ENCODE data around the gene GINM1.

GINM1 gene, protein sequence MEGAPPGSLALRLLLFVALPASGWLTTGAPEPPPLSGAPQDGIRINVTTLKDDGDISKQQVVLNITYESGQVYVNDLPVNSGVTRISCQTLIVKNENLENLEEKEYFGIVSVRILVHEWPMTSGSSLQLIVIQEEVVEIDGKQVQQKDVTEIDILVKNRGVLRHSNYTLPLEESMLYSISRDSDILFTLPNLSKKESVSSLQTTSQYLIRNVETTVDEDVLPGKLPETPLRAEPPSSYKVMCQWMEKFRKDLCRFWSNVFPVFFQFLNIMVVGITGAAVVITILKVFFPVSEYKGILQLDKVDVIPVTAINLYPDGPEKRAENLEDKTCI

DNA sequence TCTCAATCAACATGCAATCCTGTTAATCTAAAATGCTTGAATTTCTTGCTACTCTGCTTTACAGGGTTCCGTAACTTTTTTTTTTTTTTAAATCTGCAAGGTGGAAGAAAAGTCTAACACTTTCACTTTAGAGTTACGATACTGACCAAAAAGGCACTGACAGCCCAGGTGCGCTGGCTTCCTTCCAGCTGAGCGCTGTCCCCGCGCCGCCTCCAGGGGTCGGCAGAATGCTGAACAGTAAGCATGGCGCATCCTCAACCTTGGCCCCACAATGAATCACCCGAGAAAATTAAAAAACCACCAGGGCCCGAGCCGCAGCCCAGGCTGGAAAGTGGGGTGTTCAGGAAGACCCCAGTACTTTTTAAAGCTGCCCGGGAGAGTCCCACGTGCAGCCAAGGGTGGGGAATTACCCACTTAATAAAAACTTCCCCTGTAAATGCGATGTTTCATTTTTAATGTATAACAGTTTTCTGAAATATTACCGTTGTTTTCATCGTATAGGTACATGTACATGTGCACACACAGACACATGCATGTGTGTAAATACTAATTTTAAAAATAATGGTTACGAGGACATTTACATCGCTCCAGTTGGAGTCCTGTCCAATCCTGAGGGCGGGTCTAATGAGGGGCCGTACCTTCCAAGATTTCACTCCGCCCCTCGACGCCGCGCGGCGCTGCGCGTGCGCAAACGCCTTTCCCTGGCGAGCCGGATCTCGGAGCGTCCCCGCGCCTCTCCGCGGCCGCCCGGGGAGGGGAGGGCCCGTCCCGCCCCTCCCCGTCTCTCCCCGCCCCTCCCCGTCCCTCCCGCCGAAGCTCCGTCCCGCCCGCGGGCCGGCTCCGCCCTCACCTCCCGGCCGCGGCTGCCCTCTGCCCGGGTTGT lies at the start of gene GINM1:
TSS of gene GINM1 (plus strand) at position 849 of the 883 bp plus-strand sequence. CDS start 40 bp downstream, outside the sequence.
- Histone ChIP-seq H3K4me1 (ENCODE audit: insufficient read depth, low read length) (no peaks in the 10 kb centered on the region), H3K9ac (ENCODE audit: low read depth, low read length) (peak within 1 kb of the TSS; percentile 88), H3K36me3 (ENCODE audit: insufficient read depth, low read length) (no peaks in the 10 kb centered on the region; the same call in 1 of the 2 replicates), H3K9me3 (ENCODE audit: control insufficient read depth, insufficient read depth, low read length) (no peaks in the 10 kb centered on the region)

DNA sequence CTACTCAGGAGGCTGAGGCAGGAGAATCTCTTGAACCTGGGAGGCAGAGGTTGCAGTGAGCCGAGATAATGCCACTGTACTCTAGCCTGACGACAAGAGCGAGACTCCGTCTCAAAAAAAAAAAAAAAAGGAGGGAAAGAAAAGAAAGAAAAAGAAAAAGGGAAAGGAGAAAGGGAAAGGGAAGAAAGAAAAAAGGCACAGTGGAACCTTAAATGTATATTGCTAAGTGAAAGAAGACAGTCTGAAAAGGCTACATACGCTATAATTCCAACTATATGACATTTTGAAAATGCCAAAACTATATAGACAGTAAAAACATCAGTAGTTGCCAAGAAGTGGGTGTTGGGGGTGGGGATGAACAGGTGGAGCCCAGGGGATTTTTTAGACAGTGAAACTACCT lies 36.5 kb upstream of the GINM1 start:
- Histone ChIP-seq H3K36me3 (ENCODE audit: insufficient read depth, low read length) (no peaks in the 10 kb centered on the region), H3K9me3 (ENCODE audit: control insufficient read depth, insufficient read depth, low read length) (no peaks in the 10 kb centered on the region), H3K9ac (ENCODE audit: low read depth, low read length) (no peak overlapping the region), H3K4me1 (ENCODE audit: insufficient read depth, low read length) (no peaks in the 10 kb centered on the region)

DNA sequence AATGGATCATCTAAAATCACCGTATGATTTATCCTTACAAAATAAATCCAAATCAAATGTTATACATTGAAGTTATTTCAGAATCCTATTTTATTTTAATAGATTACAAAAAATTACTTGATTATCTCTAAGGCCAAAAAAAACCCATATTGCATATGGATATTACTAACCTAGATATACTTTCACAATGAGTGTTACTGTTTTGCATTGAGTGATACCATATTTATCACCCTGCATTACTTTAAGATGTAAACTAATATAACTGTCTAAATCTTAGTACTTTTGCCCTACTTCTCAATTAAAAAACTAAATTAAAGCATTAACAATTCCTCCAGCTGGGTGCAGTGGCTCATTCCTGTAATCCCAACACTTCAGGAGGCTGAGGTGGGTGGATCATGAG lies 31.4 kb upstream of the GINM1 start:
- Histone ChIP-seq H3K36me3 (ENCODE audit: insufficient read depth, low read length) (peaks cover 12% of the 10 kb centered on the region), H3K9me3 (ENCODE audit: control insufficient read depth, insufficient read depth, low read length) (no peaks in the 10 kb centered on the region), H3K4me1 (ENCODE audit: insufficient read depth, low read length) (no peaks in the 10 kb centered on the region), H3K9ac (ENCODE audit: low read depth, low read length) (no peak overlapping the region)

DNA sequence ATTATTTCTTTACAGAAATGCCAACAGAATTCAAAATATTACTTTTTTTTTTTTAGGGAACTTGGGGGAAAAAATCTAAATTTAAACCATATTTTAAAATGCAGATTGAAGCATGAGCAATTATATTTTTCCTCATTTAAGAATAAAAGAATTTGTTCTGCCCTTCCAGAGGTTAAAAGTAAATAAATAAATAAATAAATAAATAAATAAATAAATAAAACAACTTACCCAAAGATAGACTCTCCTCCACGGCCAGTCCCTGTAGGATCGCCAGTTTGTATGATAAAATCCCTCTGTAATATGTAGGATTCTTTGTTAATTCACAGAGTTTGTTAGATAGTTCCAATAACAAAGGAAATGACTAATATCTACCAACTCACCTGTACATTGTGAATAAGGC lies 25.0 kb upstream of the GINM1 start:
- Histone ChIP-seq H3K4me1 (ENCODE audit: insufficient read depth, low read length) (no peaks in the 10 kb centered on the region; the same call in 1 of the 2 replicates), H3K9ac (ENCODE audit: low read depth, low read length) (no peak overlapping the region), H3K36me3 (ENCODE audit: insufficient read depth, low read length) (peaks cover 12% of the 10 kb centered on the region), H3K9me3 (ENCODE audit: control insufficient read depth, insufficient read depth, low read length) (no peaks in the 10 kb centered on the region)

DNA sequence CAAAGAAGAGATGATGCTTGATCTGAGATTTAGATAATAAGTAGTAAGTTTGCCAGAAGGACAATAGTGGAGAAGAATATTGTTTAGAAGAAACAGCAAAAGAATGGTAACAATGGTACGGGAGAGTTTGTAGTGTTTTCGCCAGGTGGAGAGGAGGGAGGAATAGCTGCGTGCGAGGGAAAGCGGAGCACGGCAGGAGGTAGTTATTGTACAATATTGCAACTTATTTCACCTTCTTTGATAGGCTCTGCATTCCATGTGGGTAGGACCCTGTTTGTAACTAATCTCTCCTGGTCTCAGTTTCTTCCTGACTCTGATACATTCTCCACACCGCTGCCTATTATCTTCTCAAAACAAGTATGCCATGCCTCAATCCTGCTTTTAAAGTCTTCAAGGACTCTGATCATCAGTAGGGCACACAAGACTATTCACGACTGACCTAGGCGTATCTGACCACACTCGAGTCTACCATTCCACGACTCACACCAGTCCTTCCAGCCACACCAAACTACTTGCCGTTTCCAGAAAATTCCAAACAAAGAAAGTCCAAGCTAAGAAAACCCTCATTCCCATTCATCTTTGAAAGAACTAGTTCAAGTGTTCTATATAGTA lies 21.4 kb upstream of the GINM1 start:
- H3K4me1 ChIP-seq (ENCODE audit: insufficient read depth, low read length): no peaks in the 10 kb centered on the region; the same call in 1 of the 2 replicates
- H3K36me3 ChIP-seq (ENCODE audit: insufficient read depth, low read length): no peaks in the 10 kb centered on the region
- peak overlapping the region; percentile 100 for H3K9ac ChIP-seq (ENCODE audit: low read depth, low read length)
- H3K9me3 ChIP-seq (ENCODE audit: control insufficient read depth, insufficient read depth, low read length): no peaks in the 10 kb centered on the region

DNA sequence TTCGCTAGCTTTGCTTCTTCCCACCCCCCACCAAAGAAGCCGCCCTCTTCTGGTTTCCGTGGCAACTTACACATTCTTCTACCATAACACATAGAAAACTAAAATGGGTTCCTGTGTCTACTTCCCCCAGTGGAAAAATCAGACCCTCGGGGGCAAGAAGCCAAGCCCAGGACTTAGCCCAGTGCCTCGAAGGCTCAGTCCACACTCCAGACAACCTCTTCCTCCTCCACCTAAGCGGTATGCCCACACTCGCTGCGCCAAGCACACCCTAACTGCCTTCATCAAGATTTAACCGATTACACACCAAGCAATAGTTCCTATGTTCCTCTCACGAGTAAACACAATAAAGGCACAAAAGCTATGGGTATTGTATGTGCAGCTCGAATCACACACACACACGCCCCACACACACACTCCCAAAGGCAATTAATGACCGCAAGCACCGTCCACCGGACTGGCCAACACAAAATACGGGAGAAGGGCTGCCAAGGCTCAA lies 20.9 kb upstream of the GINM1 start:
- Histone ChIP-seq H3K36me3 (ENCODE audit: insufficient read depth, low read length) (no peaks in the 10 kb centered on the region), H3K4me1 (ENCODE audit: insufficient read depth, low read length) (no peaks in the 10 kb centered on the region; the same call in 1 of the 2 replicates), H3K9me3 (ENCODE audit: control insufficient read depth, insufficient read depth, low read length) (no peaks in the 10 kb centered on the region), H3K9ac (ENCODE audit: low read depth, low read length) (peak overlapping the region; percentile 100)

DNA sequence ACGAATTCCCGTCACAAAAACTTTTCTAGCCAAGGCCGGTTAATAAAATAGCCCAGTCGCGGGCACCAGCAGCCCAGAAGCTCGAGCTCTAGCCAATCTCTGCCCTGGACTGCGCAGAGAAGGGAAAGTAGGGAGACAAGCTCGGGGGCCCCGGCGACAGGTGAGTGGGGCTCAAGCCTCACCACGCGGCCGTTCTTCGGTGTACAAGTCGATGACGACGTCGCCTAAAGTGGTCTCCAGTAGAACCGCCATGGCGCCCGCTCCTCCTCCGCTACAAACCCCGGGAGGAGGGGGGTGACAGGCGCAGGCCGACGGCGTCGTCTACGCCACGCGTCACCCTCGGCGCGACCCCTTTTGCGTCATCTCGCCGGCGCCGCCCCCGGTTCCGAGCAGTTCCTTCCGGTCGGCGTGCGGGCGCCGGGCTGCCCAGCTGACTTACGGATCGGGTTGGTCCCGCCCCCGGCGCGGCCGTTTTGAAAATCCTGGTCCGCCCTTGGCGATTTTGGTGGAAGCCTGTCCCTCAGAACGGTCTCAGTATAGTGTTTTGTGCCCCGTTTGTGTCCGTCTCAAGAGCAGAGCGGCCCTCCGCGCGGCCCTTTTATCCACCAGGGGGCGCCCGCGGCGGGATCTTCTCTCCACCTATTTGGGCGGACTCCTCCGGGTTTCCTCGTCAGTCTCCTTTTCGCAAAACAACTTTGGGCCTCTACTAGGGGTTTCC lies 20.3 kb upstream of the GINM1 start, which contains the start of gene PPIL4:
TSS of gene PPIL4 (minus strand) at position 290 of the 718 bp plus-strand sequence. CDS start at position 252, 38 bp downstream.
- Histone ChIP-seq H3K36me3 (ENCODE audit: insufficient read depth, low read length) (no peaks in the 10 kb centered on the region), H3K4me1 (ENCODE audit: insufficient read depth, low read length) (no peaks in the 10 kb centered on the region; the same call in 1 of the 2 replicates), H3K9me3 (ENCODE audit: control insufficient read depth, insufficient read depth, low read length) (no peaks in the 10 kb centered on the region), H3K9ac (ENCODE audit: low read depth, low read length) (peak within 1 kb of the TSS; percentile 100)

DNA sequence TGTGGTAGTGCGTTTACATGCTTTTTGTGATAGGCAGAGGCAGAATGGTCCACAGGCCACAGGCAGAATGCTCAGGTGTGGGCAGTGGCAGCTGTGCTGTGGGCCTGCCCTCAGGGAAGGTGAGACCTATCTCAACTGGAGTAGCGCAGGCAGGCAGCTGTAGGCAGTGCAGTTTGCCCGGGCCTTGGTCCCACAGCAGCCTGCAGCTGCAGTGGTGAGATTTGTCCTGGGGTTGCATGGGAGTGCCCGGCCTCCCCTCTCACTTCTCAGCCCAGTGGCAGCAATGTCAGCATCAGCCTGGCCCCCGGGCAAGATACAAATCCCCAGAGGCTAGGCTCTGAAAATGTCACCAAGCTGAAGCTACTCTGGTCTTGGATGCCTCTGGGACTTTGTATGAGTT lies 14.3 kb upstream of the GINM1 start:
- H3K36me3 ChIP-seq (ENCODE audit: insufficient read depth, low read length): no peaks in the 10 kb centered on the region
- H3K9me3 ChIP-seq (ENCODE audit: control insufficient read depth, insufficient read depth, low read length): no peaks in the 10 kb centered on the region
- no peaks in the 10 kb centered on the region for H3K4me1 ChIP-seq (ENCODE audit: insufficient read depth, low read length)
- no peak overlapping the region for H3K9ac ChIP-seq (ENCODE audit: low read depth, low read length)

DNA sequence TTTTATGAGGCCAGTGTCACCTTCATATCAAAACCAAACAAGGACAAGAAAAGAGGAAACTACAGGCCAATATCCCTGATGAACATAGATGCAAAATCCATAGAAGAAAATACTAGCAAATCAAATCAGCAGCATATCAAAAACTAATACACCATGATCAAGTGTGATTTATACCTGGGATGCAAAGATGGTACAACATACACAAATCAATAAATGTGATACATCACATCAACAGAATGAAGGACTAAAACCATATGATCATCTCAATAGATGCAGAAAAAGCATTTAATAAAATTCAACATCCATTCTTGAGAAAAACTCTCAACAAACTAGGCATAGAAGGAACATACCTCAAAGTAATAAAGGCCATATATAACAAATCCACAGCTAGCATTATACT lies 8.1 kb upstream of the GINM1 start:
- Histone ChIP-seq H3K9ac (ENCODE audit: low read depth, low read length) (no peak overlapping the region), H3K9me3 (ENCODE audit: control insufficient read depth, insufficient read depth, low read length) (no peaks in the 10 kb centered on the region)

DNA sequence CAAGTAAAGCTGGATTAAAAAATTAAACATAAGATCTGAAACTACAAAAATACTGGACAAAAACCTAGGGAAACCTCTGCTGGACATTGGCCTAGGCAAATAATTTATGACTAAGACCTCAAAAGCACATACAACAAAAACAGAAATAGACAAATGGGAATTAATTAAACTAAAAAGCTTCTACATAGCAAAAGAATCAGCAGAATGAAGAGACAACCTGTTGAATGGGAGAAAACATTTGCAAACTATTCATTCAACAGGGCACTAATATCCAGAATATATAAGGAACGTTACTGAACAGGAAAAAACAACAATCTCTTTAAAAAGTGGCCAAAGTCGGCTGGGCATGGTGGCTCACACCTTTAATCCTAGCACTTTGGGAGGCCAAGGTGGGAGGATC lies 6.8 kb upstream of the GINM1 start:
- H3K9me3 ChIP-seq (ENCODE audit: control insufficient read depth, insufficient read depth, low read length): no peaks in the 10 kb centered on the region
- H3K36me3 ChIP-seq (ENCODE audit: insufficient read depth, low read length): no peaks in the 10 kb centered on the region
- no peaks in the 10 kb centered on the region for H3K4me1 ChIP-seq (ENCODE audit: insufficient read depth, low read length)
- no peak overlapping the region for H3K9ac ChIP-seq (ENCODE audit: low read depth, low read length)

More for the DNA sequence above, 8.1 kb upstream of the GINM1 start:
- Histone ChIP-seq H3K4me1 (ENCODE audit: insufficient read depth, low read length) (no peaks in the 10 kb centered on the region), H3K36me3 (ENCODE audit: insufficient read depth, low read length) (no peaks in the 10 kb centered on the region)

DNA sequence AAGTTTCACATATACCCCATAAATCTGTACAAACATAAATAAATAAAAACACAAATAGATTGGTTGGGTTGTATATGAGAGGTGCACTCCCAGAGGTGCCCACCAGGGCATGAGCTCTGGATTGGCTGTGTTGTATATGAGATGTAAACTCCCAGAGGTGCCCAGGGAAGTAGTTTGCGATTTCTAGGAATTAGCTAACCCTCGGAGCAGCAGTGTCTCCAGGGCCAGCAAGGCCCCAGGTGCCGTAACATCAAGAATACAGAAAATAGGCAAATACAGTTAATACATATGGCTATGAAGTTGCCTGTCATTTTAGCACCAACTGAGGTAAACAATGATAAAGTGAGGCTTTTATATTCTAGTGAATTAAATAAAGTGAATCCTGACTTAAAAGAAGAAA lies 5.4 kb upstream of the GINM1 start:
- no peaks in the 10 kb centered on the region for H3K9me3 ChIP-seq (ENCODE audit: control insufficient read depth, insufficient read depth, low read length)
- no peak overlapping the region for H3K9ac ChIP-seq (ENCODE audit: low read depth, low read length)
- H3K4me1 ChIP-seq (ENCODE audit: insufficient read depth, low read length): no peaks in the 10 kb centered on the region
- H3K36me3 ChIP-seq (ENCODE audit: insufficient read depth, low read length): no peaks in the 10 kb centered on the region

DNA sequence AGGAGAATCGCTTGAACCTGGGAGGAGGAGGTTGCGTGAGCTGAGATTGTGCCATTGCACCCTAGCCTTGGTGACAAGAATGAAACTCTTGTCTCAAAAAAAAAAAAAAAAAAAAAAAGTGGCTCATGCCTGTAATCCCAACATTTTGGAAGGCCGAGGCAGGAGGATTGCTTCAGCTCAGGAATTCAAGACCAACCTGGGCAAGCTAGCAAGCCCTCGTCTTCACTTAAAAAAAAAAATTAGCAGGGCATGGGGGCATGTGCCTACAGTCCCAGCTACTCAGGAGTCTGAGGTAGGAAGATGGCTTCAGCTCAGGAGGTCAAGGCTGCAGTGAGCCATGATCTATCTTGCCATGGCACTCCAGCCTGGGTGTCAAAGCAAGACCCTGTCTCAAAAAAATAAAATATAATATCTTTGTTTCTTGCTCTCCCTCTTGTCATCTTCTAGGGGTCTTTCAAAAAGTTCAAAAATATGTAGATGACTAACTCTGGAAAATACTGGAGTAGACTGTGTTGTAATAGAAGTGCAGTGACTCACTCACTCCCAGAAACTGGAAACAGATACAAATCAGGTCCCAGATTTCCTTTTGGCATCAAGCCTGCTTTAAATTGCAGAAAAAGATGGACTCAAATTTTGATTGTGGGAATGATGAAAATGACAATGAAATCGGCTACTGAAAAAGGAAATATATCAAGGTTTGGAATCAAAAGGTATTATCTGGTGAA lies 2.8 kb upstream of the GINM1 start:
- no peaks in the 10 kb centered on the region for H3K4me1 ChIP-seq (ENCODE audit: insufficient read depth, low read length)
- no peaks in the 10 kb centered on the region for H3K9me3 ChIP-seq (ENCODE audit: control insufficient read depth, insufficient read depth, low read length)
- no peaks in the 10 kb centered on the region; the same call in 1 of the 2 replicates for H3K36me3 ChIP-seq (ENCODE audit: insufficient read depth, low read length)
- no peak overlapping the region for H3K9ac ChIP-seq (ENCODE audit: low read depth, low read length)

DNA sequence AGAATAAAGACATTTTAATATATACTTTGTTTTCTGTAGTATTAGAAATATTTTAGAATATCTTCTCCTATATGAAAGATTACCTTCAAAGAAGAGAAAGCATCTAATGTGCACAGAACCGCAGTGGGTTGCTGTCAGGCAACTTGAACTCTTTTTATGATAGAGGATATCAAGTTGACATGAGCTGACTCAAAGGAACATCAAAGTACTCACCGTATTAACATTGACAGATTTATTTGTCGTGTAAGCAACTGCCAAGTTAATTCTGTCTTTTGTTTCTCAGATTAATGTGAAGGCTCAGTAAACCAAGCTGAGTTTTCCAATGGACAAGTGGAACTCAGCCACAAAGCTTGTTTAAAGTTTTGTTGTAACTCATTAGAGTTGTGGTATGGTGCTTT lies 2.2 kb upstream of the GINM1 start:
- Histone ChIP-seq H3K9ac (ENCODE audit: low read depth, low read length) (no peak overlapping the region), H3K4me1 (ENCODE audit: insufficient read depth, low read length) (no peaks in the 10 kb centered on the region), H3K9me3 (ENCODE audit: control insufficient read depth, insufficient read depth, low read length) (no peaks in the 10 kb centered on the region), H3K36me3 (ENCODE audit: insufficient read depth, low read length) (no peaks in the 10 kb centered on the region; the same call in 1 of the 2 replicates)

Data from ES-I3 (cell line).